Measurements from ENCODE around the gene PDCD1LG2. TPM values are rescaled to one million over a fixed set of nuclear protein-coding genes. Genes with fewer than 3 reads are reported as not detected.
"Not testable (repeated sequence)": the region's sequence is repeated elsewhere in the genome, so short reads cannot be mapped to it uniquely, and the experiment has no call there.

PDCD1LG2 gene
- not detected in 2 replicates for total RNA-seq
- not detected in 2 replicates for polyA plus RNA-seq

DNA sequence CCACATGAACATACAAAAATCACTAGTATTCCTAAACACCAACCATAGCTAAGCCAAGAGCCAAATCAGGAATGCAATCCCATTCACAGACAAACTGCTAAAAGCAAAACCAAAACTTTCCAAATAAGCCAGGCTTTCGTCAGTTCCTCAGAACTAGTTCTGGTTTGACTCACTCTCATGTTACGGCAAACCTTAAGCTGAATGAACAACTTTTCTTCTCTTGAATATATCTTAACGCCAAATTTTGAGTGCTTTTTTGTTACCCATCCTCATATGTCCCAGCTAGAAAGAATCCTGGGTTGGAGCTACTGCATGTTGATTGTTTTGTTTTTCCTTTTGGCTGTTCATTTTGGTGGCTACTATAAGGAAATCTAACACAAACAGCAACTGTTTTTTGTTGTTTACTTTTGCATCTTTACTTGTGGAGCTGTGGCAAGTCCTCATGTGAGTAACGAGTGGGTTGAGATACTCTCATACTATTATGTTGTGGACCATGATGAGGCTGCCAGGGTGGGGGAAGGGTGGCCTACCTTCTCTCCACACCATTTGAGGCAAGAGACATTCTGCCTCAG, at the start of gene PDCD1LG2:
TSS of gene PDCD1LG2 (plus strand) at position 172 of the 572 bp plus-strand sequence. CDS start 12,016 bp downstream, outside the sequence.
- TF ChIP-seq EZH2 (IDR thresholded peaks at IDR 0.05; ENCODE audit: borderline replicate concordance) (no peak), EZH2phosphoT487 (IDR thresholded peaks at IDR 0.05; ENCODE audit: low read depth, severe bottlenecking, unreplicated experiment) (no peak)
- TF ChIP-seq, protein P1, sequence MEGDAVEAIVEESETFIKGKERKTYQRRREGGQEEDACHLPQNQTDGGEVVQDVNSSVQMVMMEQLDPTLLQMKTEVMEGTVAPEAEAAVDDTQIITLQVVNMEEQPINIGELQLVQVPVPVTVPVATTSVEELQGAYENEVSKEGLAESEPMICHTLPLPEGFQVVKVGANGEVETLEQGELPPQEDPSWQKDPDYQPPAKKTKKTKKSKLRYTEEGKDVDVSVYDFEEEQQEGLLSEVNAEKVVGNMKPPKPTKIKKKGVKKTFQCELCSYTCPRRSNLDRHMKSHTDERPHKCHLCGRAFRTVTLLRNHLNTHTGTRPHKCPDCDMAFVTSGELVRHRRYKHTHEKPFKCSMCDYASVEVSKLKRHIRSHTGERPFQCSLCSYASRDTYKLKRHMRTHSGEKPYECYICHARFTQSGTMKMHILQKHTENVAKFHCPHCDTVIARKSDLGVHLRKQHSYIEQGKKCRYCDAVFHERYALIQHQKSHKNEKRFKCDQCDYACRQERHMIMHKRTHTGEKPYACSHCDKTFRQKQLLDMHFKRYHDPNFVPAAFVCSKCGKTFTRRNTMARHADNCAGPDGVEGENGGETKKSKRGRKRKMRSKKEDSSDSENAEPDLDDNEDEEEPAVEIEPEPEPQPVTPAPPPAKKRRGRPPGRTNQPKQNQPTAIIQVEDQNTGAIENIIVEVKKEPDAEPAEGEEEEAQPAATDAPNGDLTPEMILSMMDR (IDR thresholded peaks at IDR 0.05; ENCODE audit: poor library complexity), result no peak
- Histone ChIP-seq H4K20me1 (ENCODE audit: insufficient read depth, poor library complexity, severe bottlenecking) (no peaks in the 10 kb centered on the region), H3K27me3 (no peaks in the 10 kb centered on the region), H3K4me2 (peak within 1 kb of the TSS; percentile 41), H3K4me1 (ENCODE audit: insufficient read depth) (no peaks in the 10 kb centered on the region), H3K27ac (peak within 1 kb of the TSS; percentile 58), H2AFZ (peak within 1 kb of the TSS; percentile 2), H3K4me3 (no peak within 1 kb of the TSS), H3K9me3 (ENCODE audit: low read depth) (no peaks in the 10 kb centered on the region), H3K79me2 (no peaks in the 10 kb centered on the region), H3K9me2 (replicated peaks; ENCODE audit: insufficient read depth) (no peaks in the 10 kb centered on the region), H3K36me3 (replicated peaks; ENCODE audit: insufficient read depth, low read depth) (no peaks in the 10 kb centered on the region)
- no peak for DNase-seq (ENCODE audit: low spot score)
- WGBS (ENCODE audit: low lambda C conversion rate, missing lambda C conversion rate), result 47% methylated on average over 4 of the region's 4 CpGs

DNA sequence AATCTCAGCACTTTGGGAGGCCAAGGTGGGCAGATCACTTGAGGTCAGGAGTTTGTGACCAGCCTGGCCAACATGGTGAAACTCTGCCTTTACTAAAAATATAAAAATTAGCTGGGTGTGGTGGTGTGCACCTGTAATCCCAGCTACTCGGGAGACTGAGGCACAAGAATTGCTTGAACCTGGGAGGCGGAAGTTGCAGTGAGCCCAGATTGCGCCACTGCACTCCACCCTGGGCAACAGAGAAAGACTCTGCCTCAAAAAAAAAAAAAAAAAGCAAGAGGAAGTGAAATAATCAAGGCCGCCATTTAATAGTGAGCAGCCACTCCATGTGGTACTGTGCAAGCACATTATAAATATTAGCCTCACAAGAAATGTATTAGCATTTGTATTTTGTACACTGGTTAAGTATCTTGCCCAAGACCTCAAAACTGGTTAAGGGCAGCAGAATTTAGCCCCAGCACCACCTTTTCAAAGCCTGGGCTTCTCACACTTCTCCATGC, 45.5 kb upstream of the PDCD1LG2 start:
- 91% methylated on average over 4 of the region's 4 CpGs for WGBS (ENCODE audit: low lambda C conversion rate, missing lambda C conversion rate)
- DNase-seq (ENCODE audit: low spot score); H3K9me3 ChIP-seq (ENCODE audit: low read depth); H3K27me3 ChIP-seq; H3K4me3 ChIP-seq; H3K27ac ChIP-seq; H3K79me2 ChIP-seq; H3K9me2 ChIP-seq (replicated peaks; ENCODE audit: insufficient read depth); H3K4me2 ChIP-seq; H2AFZ ChIP-seq; H3K36me3 ChIP-seq (replicated peaks; ENCODE audit: insufficient read depth, low read depth); H3K4me1 ChIP-seq (ENCODE audit: insufficient read depth); H4K20me1 ChIP-seq (ENCODE audit: insufficient read depth, poor library complexity, severe bottlenecking): not testable (repeated sequence)

DNA sequence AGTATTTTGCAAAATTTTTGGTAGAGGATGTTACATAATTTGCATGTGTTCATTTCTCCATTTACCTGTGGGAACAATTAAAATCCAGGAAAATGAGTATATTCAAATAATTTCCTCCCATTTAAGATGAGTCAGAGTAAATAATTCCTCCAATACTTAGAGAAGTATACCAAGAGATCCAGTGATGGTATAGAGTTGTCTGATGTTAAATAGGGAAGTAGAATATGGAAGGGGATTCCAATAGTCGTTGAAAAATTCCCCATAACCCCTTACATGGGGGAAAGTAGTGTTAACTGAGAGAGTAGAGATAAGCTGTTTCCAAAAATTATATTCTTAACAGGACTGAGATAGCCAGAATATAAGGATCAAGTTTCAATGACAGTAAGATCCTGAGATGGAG, 44.3 kb upstream of the PDCD1LG2 start:
- no peaks in the 10 kb centered on the region for H3K36me3 ChIP-seq (replicated peaks; ENCODE audit: insufficient read depth, low read depth)
- H4K20me1 ChIP-seq (ENCODE audit: insufficient read depth, poor library complexity, severe bottlenecking), result no peaks in the 10 kb centered on the region
- no peak overlapping the region for H2AFZ ChIP-seq
- no peak for DNase-seq (ENCODE audit: low spot score)
- H3K9me2 ChIP-seq (replicated peaks; ENCODE audit: insufficient read depth), result no peaks in the 10 kb centered on the region
- H3K27ac ChIP-seq, result no peak overlapping the region
- 82% methylated on average over 1 of the region's 1 CpG for WGBS (ENCODE audit: low lambda C conversion rate, missing lambda C conversion rate)
- H3K9me3 ChIP-seq (ENCODE audit: low read depth), result no peaks in the 10 kb centered on the region
- H3K4me2 ChIP-seq, result no peak overlapping the region
- no peaks in the 10 kb centered on the region for H3K79me2 ChIP-seq
- TF ChIP-seq EZH2phosphoT487 (IDR thresholded peaks at IDR 0.05; ENCODE audit: low read depth, severe bottlenecking, unreplicated experiment), result no peak
- TF ChIP-seq, protein P1 (IDR thresholded peaks at IDR 0.05; ENCODE audit: poor library complexity), result no peak
- TF ChIP-seq EZH2 (IDR thresholded peaks at IDR 0.05; ENCODE audit: borderline replicate concordance), result no peak
- no peak overlapping the region for H3K4me3 ChIP-seq
- no peaks in the 10 kb centered on the region for H3K27me3 ChIP-seq
- H3K4me1 ChIP-seq (ENCODE audit: insufficient read depth), result no peaks in the 10 kb centered on the region

DNA sequence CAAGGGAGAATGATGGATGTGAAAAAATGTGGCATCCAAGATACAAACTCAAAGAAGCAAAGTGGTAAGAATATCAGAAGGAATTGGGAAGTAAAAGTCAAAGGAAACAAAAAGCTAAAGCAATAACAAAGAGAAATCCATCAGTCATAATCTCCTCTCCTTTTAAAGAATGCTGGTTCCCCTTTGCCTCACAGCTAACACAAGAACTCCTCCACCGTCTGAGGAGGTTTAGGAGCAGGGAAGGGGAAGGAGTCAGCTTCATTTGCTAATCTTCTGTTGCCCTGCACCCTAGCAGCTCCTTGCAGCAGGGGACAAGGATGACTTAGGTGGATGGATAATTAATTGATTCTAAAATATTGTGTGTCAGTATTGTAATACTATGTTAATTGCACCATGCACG, 43.6 kb upstream of the PDCD1LG2 start:
- TF ChIP-seq EZH2phosphoT487 (IDR thresholded peaks at IDR 0.05; ENCODE audit: low read depth, severe bottlenecking, unreplicated experiment) (no peak), EZH2 (IDR thresholded peaks at IDR 0.05; ENCODE audit: borderline replicate concordance) (no peak)
- TF ChIP-seq, protein P1 (IDR thresholded peaks at IDR 0.05; ENCODE audit: poor library complexity), result no peak

More for the DNA sequence above, 43.6 kb upstream of the PDCD1LG2 start:
- 64% methylated on average over 2 of the region's 2 CpGs for WGBS (ENCODE audit: low lambda C conversion rate, missing lambda C conversion rate)
- Histone ChIP-seq H4K20me1 (ENCODE audit: insufficient read depth, poor library complexity, severe bottlenecking) (no peaks in the 10 kb centered on the region), H3K36me3 (replicated peaks; ENCODE audit: insufficient read depth, low read depth) (no peaks in the 10 kb centered on the region), H3K79me2 (no peaks in the 10 kb centered on the region), H3K4me1 (ENCODE audit: insufficient read depth) (no peaks in the 10 kb centered on the region), H3K4me2 (no peak overlapping the region), H3K9me3 (ENCODE audit: low read depth) (no peaks in the 10 kb centered on the region), H3K4me3 (no peak overlapping the region), H3K9me2 (replicated peaks; ENCODE audit: insufficient read depth) (no peaks in the 10 kb centered on the region), H2AFZ (no peak overlapping the region), H3K27ac (no peak overlapping the region), H3K27me3 (no peaks in the 10 kb centered on the region)
- no peak for DNase-seq (ENCODE audit: low spot score)

Data from hepatocyte (in vitro differentiated cells).